HepG2 (cell line): ENCODE results near the gene MRPL48. TPM values are rescaled to one million over a fixed set of nuclear protein-coding genes. Genes with fewer than 3 reads are reported as not detected.

Experiments
- BRD4 ChIP-seq: sonication (generic); formaldehyde crosslinking; IDR thresholded peaks from 2 replicates; pipeline ENCODE4 v1.4.0; 2020; ENCODE audit warnings: missing genetic modification reagents
- CREM ChIP-seq, 2 experiments: sonication (generic) in 1 of 2; formaldehyde crosslinking in 1 of 2; IDR thresholded peaks; 2 replicates each; pipeline versions ENCODE4 v1.4.0 to v1.6.1; 2016 to 2020; ENCODE audit warnings: antibody characterized with exemption in 1 of 2, mild to moderate bottlenecking in 1 of 2, missing genetic modification reagents in 1 of 2
- GMEB1 ChIP-seq: sonication (generic); formaldehyde crosslinking; IDR thresholded peaks from 2 replicates; pipeline ENCODE4 v1.5.1; 2020; ENCODE audit warnings: missing genetic modification reagents, mild to moderate bottlenecking, borderline replicate concordance
- MAZ ChIP-seq, 2 experiments: sonication (generic) in 1 of 2; formaldehyde crosslinking in 1 of 2; IDR thresholded peaks; 2 replicates each; pipeline versions ENCODE4 v1.5.0 to v1.6.1; 2012 to 2020; ENCODE audit warnings: low read depth in 2 of 2, mild to moderate bottlenecking in 2 of 2, borderline replicate concordance in 1 of 2, improper control_type of control experiment in 1 of 2, low read length in 1 of 2, missing genetic modification reagents in 1 of 2, moderate library complexity in 1 of 2
- NCOR1 ChIP-seq: fragments of 200-600 bp; sonication (generic); IDR thresholded peaks from 2 replicates; pipeline ENCODE4 v1.7.0; 2017; ENCODE audit warnings: antibody characterized with exemption, low read length, borderline replicate concordance
- SIN3A ChIP-seq: IDR thresholded peaks from 2 replicates; pipeline ENCODE4 v1.6.1; 2011; ENCODE audit warnings: low read depth, mild to moderate bottlenecking, control low read depth, low read length, borderline replicate concordance
- SMAD1 ChIP-seq: sonication (generic); formaldehyde crosslinking; IDR thresholded peaks from 2 replicates; pipeline ENCODE4 v1.4.0; 2020; ENCODE audit warnings: missing genetic modification reagents, low read depth, mild to moderate bottlenecking, borderline replicate concordance
- THAP11 ChIP-seq: IDR thresholded peaks from 2 replicates; pipeline ENCODE4 v1.6.1; 2016; ENCODE audit warnings: missing biosample characterization, missing genetic modification reagents
- ZBTB7B ChIP-seq: sonication (generic); formaldehyde crosslinking; IDR thresholded peaks from 2 replicates; pipeline ENCODE4 v1.4.0; 2020; ENCODE audit warnings: missing genetic modification reagents
- ZNF317 ChIP-seq: sonication (generic); formaldehyde crosslinking; IDR thresholded peaks from 2 replicates; pipeline ENCODE4 v1.5.0; 2020; ENCODE audit warnings: mild to moderate bottlenecking, missing genetic modification reagents
- ZNF75D ChIP-seq: sonication (generic); formaldehyde crosslinking; IDR thresholded peaks from 2 replicates; pipeline ENCODE4 v1.8.1; 2023; ENCODE audit warnings: missing genetic modification reagents, mild to moderate bottlenecking, borderline replicate concordance
- ZNF891 ChIP-seq: sonication (generic); formaldehyde crosslinking; IDR thresholded peaks from 2 replicates; pipeline ENCODE4 v1.5.0; 2020; ENCODE audit warnings: mild to moderate bottlenecking, missing genetic modification reagents
- ZSCAN12 ChIP-seq: sonication (generic); formaldehyde crosslinking; IDR thresholded peaks from 2 replicates; pipeline ENCODE4 v1.9.0; 2021; ENCODE audit warnings: mild to moderate bottlenecking, missing genetic modification reagents
- polyA plus RNA-seq, 8 experiments: library from polyadenylated mRNA; depleted of rRNA in 3 of 8; stranded (reverse) in 7 of 8; unstranded in 1 of 8; fragments of >200 nt; fragmentation: Illumina TruSeq in 4 of 8; extraction: Trizol in 4 of 8; gene quantifications; 2 replicates each; pipeline versions ENCODE4 v1.2.1 to v1.2.3, GENCODE V29; 2011 to 2016; ENCODE audit warnings: low read depth in 4 of 8, missing spikeins in 1 of 8, mixed read lengths in 1 of 8; ENCODE audit not compliant: insufficient read depth in 1 of 8
- total RNA-seq, 5 experiments: library from RNA; depleted of rRNA; stranded (reverse); fragments of >200 nt; fragmentation: Illumina TruSeq; extraction: Trizol; gene quantifications; 2 replicates each; pipeline ENCODE4 v1.2.3, GENCODE V29; 2016; ENCODE audit warnings: low read depth in 1 of 5
- TF ChIP-seq, protein P1 (sequence below): sonication (generic); formaldehyde crosslinking; IDR thresholded peaks from 2 replicates; pipeline ENCODE4 v1.4.0; 2020; ENCODE audit warnings: missing genetic modification reagents, borderline replicate concordance
- TF ChIP-seq, protein P2 (sequence below): sonication (generic); formaldehyde crosslinking; IDR thresholded peaks from 2 replicates; pipeline ENCODE4 v1.5.0; 2020; ENCODE audit warnings: missing genetic modification reagents
- TF ChIP-seq, protein P3 (sequence below): IDR thresholded peaks from 2 replicates; pipeline ENCODE4 v1.6.1; 2016; ENCODE audit warnings: low read depth, control low read depth
- TF ChIP-seq, protein P4 (sequence below), 2 experiments: IDR thresholded peaks; 2 replicates each; pipeline ENCODE4 v1.6.1; 2011 to 2012; ENCODE audit warnings: low read length in 2 of 2, borderline replicate concordance in 1 of 2, low read depth in 1 of 2, mild to moderate bottlenecking in 1 of 2, moderate library complexity in 1 of 2

MRPL48 gene
- total and polyA plus RNA-seq, 2 of the 13 experiments (the other 11 are each of a cell fraction or from before 2014, with no cell fraction given) = 61.2 to 67.9 TPM

GRCh38 chr11:73876424-73877310 is 89.0 kb downstream of the MRPL48 start, which contains the start of the genes COA4 and PAAF1 (continued):
- TF ChIP-seq, protein P1, sequence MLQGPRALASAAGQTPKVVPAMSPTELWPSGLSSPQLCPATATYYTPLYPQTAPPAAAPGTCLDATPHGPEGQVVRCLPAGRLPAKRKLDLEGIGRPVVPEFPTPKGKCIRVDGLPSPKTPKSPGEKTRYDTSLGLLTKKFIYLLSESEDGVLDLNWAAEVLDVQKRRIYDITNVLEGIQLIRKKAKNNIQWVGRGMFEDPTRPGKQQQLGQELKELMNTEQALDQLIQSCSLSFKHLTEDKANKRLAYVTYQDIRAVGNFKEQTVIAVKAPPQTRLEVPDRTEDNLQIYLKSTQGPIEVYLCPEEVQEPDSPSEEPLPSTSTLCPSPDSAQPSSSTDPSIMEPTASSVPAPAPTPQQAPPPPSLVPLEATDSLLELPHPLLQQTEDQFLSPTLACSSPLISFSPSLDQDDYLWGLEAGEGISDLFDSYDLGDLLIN = no peak
- TF ChIP-seq ZNF317 (CRISPR knock-in tag) = peak; percentile 70
- peak; percentile 93 for TF ChIP-seq NCOR1
- TF ChIP-seq, protein P2, sequence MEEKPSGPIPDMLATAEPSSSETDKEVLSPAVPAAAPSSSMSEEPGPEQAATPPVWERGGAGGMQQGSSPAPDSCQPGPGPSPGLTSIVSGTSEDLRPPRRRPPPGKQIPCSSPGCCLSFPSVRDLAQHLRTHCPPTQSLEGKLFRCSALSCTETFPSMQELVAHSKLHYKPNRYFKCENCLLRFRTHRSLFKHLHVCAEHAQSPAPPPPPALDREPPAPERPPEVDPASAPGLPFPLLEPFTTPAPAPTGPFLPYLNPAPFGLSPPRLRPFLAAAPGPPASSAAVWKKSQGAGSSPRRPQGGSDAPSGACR (CRISPR knock-in tag) = peak; percentile 78; the same call in 1 of the 2 replicates
- TF ChIP-seq, protein P3, sequence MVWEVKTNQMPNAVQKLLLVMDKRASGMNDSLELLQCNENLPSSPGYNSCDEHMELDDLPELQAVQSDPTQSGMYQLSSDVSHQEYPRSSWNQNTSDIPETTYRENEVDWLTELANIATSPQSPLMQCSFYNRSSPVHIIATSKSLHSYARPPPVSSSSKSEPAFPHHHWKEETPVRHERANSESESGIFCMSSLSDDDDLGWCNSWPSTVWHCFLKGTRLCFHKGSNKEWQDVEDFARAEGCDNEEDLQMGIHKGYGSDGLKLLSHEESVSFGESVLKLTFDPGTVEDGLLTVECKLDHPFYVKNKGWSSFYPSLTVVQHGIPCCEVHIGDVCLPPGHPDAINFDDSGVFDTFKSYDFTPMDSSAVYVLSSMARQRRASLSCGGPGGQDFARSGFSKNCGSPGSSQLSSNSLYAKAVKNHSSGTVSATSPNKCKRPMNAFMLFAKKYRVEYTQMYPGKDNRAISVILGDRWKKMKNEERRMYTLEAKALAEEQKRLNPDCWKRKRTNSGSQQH = 0 out of 2 replicates have a peak, but pooled peaks have one; percentile 21
- 0 out of 2 replicates have a peak, but pooled peaks have one; percentile 36 for TF ChIP-seq ZBTB7B (CRISPR knock-in tag)
- TF ChIP-seq SIN3A = peak; percentile 84; the same call in 1 of the 2 replicates
- TF ChIP-seq CREM (IDR thresholded peaks at IDR 0.05) = peak; percentile 76
- TF ChIP-seq CREM (CRISPR knock-in tag; IDR thresholded peaks at IDR 0.05) = no peak
- peak; percentile 70; the same call in 1 of the 2 replicates for TF ChIP-seq BRD4 (CRISPR knock-in tag)
- TF ChIP-seq THAP11 (CRISPR knock-in tag) = peak; percentile 90
- TF ChIP-seq ZNF891 (CRISPR knock-in tag) = peak; percentile 80; the same call in 1 of the 2 replicates
- no peak for TF ChIP-seq ZNF75D (CRISPR knock-in tag)
- TF ChIP-seq MAZ (IDR thresholded peaks at IDR 0.05; ENCODE audit: borderline replicate concordance, low read depth, low read length) = 0 out of 2 replicates have a peak, but pooled peaks have one; percentile 52
- TF ChIP-seq MAZ (CRISPR knock-in tag; IDR thresholded peaks at IDR 0.05; ENCODE audit: low read depth) = peak; percentile 91
- peak; percentile 92; the same call in 1 of the 2 replicates for TF ChIP-seq GMEB1
- no peak for TF ChIP-seq ZSCAN12 (CRISPR knock-in tag)
- TF ChIP-seq SMAD1 (CRISPR knock-in tag) = peak; percentile 33; the same call in 1 of the 2 replicates
- TF ChIP-seq, protein P4, sequence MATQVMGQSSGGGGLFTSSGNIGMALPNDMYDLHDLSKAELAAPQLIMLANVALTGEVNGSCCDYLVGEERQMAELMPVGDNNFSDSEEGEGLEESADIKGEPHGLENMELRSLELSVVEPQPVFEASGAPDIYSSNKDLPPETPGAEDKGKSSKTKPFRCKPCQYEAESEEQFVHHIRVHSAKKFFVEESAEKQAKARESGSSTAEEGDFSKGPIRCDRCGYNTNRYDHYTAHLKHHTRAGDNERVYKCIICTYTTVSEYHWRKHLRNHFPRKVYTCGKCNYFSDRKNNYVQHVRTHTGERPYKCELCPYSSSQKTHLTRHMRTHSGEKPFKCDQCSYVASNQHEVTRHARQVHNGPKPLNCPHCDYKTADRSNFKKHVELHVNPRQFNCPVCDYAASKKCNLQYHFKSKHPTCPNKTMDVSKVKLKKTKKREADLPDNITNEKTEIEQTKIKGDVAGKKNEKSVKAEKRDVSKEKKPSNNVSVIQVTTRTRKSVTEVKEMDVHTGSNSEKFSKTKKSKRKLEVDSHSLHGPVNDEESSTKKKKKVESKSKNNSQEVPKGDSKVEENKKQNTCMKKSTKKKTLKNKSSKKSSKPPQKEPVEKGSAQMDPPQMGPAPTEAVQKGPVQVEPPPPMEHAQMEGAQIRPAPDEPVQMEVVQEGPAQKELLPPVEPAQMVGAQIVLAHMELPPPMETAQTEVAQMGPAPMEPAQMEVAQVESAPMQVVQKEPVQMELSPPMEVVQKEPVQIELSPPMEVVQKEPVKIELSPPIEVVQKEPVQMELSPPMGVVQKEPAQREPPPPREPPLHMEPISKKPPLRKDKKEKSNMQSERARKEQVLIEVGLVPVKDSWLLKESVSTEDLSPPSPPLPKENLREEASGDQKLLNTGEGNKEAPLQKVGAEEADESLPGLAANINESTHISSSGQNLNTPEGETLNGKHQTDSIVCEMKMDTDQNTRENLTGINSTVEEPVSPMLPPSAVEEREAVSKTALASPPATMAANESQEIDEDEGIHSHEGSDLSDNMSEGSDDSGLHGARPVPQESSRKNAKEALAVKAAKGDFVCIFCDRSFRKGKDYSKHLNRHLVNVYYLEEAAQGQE (IDR thresholded peaks at IDR 0.05; ENCODE audit: borderline replicate concordance in 1 of 2, low read depth in 1 of 2, low read length in 2 of 2) = peak in 1 of 2 experiments; percentile 49; a peak in 1 of 4 replicates
